TTC549 (cell line): Measurements from ENCODE around the gene ZNF432.

Source experiments
- FAIRE-seq: peaks from 2 replicates; lab custom pipeline; 2012; peaks lifted over from hg19 to GRCh38; lab: Jason Lieb, UNC

The ZNF432 gene

DNA sequence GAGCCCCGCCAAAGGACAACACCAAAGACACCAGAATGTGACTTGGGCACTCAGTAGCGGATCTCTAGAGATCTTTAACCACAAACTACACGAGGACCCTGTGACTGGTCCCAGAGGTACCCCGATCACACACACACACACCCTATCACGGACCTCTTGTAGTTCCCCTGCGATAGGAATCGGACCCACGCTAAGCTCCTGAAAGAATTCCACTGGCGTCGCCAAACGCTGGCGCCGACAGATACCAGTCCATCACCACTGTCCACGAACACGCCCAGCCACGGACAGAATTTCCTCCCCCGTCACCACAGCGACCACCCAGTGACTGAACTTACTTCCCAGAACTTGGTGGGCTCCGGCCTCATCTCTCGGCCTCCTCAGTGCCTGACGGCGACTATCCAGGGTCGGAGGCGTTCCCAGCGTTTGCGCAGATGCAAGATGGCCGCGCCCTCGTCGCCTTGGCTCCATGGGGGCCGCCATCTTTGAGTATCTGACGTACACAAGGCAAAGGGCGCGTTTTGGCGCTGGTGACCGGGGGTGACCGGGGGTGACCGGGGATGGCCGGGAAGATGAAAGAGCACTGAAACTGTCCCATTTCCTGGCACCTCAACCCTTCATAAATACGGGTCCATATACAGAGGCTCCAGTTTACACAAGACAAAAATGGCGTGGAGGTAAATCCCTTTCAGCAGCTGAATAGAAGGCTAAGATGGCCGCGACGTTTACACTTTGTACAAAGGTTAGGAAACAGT lies 40.7 kb downstream of the ZNF432 start, which contains the start of gene ZNF615:
ZNF615 (minus strand) TSS at position 406 of the 752 bp plus-strand sequence. CDS start 4,500 bp downstream, outside the sequence.
- FAIRE-seq: no peak

DNA sequence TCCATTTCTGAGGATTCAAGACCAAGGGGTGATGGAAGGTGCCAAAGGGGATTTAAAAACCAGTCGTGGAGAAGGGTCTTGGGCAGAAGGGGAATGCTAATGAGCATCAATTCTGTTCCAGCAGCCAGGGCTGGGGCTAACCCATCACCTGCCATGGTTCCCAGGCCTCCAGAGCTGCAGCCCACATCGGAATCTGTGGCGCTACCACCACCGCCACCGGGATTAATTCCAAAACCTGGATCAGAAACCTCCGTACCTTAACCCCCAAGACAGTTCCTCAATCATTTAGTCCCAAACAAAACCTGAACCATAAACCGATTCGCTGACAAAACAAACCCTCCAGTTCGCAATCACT lies 41.2 kb downstream of the ZNF432 start:
- FAIRE-seq: no peak

- FAIRE-seq: no peak
Measured at GRCh38 chr19:51994048-51994644, 54.5 kb downstream of the ZNF432 start.

DNA sequence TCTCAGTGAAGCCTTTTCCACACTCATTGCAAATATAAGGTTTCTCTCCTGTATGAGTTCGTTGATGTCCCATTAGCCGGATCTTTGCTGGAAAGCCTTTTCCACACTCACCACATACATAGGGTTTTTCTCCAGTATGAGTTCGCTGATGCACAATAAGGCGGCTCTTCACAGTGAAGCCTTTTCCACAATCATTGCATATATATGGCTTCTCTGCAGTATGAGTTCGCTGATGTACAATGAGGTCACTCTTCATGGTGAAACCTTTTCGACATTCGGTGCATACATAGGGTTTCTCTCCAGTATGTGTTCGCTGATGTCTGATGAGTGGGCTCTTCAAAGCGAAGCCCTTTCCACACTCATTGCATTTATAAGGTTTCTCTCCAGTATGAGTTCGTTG lies 55.2 kb downstream of the ZNF432 start:
- FAIRE-seq: no peak

DNA sequence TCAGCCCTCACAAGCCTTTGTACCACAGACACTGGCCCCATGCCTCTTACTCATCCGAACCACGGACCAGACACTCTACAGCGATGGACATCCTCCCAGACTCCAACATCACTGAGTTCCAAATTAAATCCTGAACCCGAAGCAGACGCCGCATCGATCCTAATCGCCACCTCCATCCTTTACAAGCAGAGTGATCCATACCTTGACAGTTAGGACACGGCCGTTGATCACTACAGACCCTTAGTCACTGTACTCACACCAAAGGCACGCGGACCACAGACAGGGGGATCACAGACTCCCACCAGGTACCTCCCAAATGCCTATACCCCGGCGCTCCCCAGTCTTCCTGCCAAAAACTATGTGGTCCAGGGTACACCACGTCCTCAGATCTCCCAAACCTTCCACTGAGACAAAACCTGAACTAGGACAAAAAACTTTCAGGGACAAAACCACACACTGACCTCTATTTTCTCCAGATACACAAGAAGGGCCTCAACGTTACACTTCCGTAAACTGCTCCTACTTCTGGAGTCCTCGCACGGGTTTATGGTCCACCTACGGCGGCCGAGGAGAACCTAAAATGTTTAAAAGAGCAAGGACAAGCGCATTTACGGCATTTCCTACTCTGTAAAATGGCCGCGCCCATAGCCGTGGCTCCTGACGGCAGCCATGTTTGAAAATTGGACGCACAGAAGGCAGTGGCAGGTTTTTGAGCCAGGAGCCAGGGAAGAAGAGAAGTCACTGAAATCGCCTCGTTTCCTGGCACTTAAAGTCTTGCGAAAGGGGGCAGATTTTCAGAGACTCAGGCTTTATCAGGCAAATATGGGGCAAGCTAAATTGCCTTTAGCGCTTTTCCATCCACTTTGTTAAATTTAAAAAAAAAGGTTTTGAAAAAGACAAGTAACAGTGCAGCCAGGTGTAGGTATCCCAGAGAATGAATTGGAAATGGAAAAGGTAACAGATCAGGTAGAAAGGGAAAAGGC lies 62.0 kb downstream of the ZNF432 start, which contains the start of gene ZNF350:
ZNF350 (minus strand) TSS at position 532 of the 983 bp plus-strand sequence. CDS start 12,480 bp downstream, outside the sequence.
- peak; percentile 93 for FAIRE-seq

GRCh38 chr19:51983361-51983760 lies 65.3 kb downstream of the ZNF432 start:
- no peak for FAIRE-seq
